Panc1 (cell line): ENCODE data around the gene EMILIN3. TPM values are rescaled to one million over a fixed set of nuclear protein-coding genes. Genes with fewer than 3 reads are reported as not detected.
A peak's percentile ranks its signal among the peaks of the same experiment; 100 is the strongest.

Source experiments
- ATAC-seq: fragments of 200-7000 bp; cut with Tn5 transposase; 2 replicates; pipeline ENCODE4 v1.9.1; 2020; ENCODE audit warnings: mild to moderate bottlenecking, moderate library complexity
- BruUV-seq: library from RNA; stranded (reverse); fragments of 400-500 nt; replicated peaks from 2 replicates; lab custom pipeline; 2021; lab: Mats Ljungman, UMichigan
- CTCF ChIA-PET: fragments of 300-600 bp; sonication (Branson Sonifier 250); formaldehyde crosslinking; loops from one replicate; lab custom pipeline; 2022; ENCODE audit warnings: antibody characterized with exemption; lab: Charles Lee
- POLR2A ChIA-PET: fragments of 300-600 bp; sonication (Branson Sonifier 250); formaldehyde crosslinking; loops from one replicate; lab custom pipeline; 2022; ENCODE audit warnings: antibody characterized with exemption; lab: Charles Lee
- DNase-seq: peaks from one replicate; pipeline ENCODE4 v3.0.0-alpha.2; 2010; ENCODE audit warnings: low read depth, low spot score
- H3K27ac ChIP-seq: 2 replicates; pipeline ENCODE4 v1.5.1; 2011; ENCODE audit warnings: mild to moderate bottlenecking, low read length, inconsistent platforms
- H3K27me3 ChIP-seq: fragments of 200-500 bp; sonication (Bioruptor generic); 2 replicates; pipeline ENCODE4 v1.6.0; 2014; ENCODE audit warnings: low read length, inconsistent platforms; ENCODE audit not compliant: control insufficient read depth, insufficient read depth
- H3K36me3 ChIP-seq: fragments of 200-500 bp; sonication (Bioruptor generic); 2 replicates; pipeline ENCODE4 v1.5.1; 2014; ENCODE audit warnings: inconsistent platforms, mild to moderate bottlenecking, low read length, moderate library complexity; ENCODE audit not compliant: control insufficient read depth, insufficient read depth
- H3K4me1 ChIP-seq: 2 replicates; pipeline ENCODE4 v1.5.1; 2011; ENCODE audit warnings: inconsistent platforms, mild to moderate bottlenecking, low read length, moderate library complexity; ENCODE audit not compliant: control insufficient read depth, insufficient read depth
- H3K4me3 ChIP-seq, 2 experiments: 2 replicates each; pipeline ENCODE4 v1.5.1; 2011 to 2012; ENCODE audit warnings: low read depth in 2 of 2, low read length in 2 of 2, mild to moderate bottlenecking in 2 of 2, inconsistent platforms in 1 of 2, moderate library complexity in 1 of 2
- H3K9me3 ChIP-seq: fragments of 200-500 bp; sonication (Bioruptor generic); 2 replicates; pipeline ENCODE4 v1.5.1; 2014; ENCODE audit warnings: low read depth, mild to moderate bottlenecking, inconsistent platforms, low read length, moderate library complexity; ENCODE audit not compliant: control insufficient read depth, insufficient read depth
- POLR2AphosphoS5 ChIP-seq: IDR thresholded peaks from 2 replicates; pipeline ENCODE4 v1.6.1; 2012; ENCODE audit warnings: mild to moderate bottlenecking, low read depth, low read length, moderate library complexity
- SIN3A ChIP-seq: IDR thresholded peaks from 2 replicates; pipeline ENCODE4 v1.6.1; 2012; ENCODE audit warnings: low read depth, mild to moderate bottlenecking, low read length, moderate library complexity, borderline replicate concordance; ENCODE audit not compliant: insufficient read depth
- TCF7L2 ChIP-seq: IDR thresholded peaks from 2 replicates; pipeline ENCODE4 v1.6.1; 2011; ENCODE audit warnings: mild to moderate bottlenecking, low read depth, low read length, inconsistent platforms
- in situ Hi-C: cut with HindIII; loops from 2 replicates; pipeline ENCODE4 v1.10.0; 2016; ENCODE audit warnings: low sequenced_read_pairs, low pct_unique_long_range_greater_than_20kb
- intact Hi-C: fragments of 100-400 bp; cut with micrococcal nuclease; formaldehyde crosslinking; loops from one replicate; pipeline ENCODE4 v1.10.0; 2022; ENCODE audit not compliant: unreplicated experiment
- total RNA-seq: library from RNA; stranded (reverse); gene quantifications from one replicate; pipeline ENCODE4 v1.2.1, GENCODE V29; 2021; ENCODE audit not compliant: unreplicated experiment
- TF ChIP-seq, protein P1 (sequence below): fragments of 450-650 bp; IDR thresholded peaks from 2 replicates; pipeline ENCODE4 v1.5.1; 2017; ENCODE audit warnings: mild to moderate bottlenecking
- TF ChIP-seq, protein P2 (sequence below), 2 experiments: IDR thresholded peaks; 2 replicates each; pipeline ENCODE4 v1.6.1; 2011 to 2012; ENCODE audit warnings: low read depth in 2 of 2, control low read depth in 1 of 2, low read length in 1 of 2, mild to moderate bottlenecking in 1 of 2, moderate library complexity in 1 of 2; ENCODE audit not compliant: insufficient read depth in 1 of 2

The EMILIN3 gene
- total RNA-seq, 1 experiment from 2014 or later, result 0.54 TPM

DNA sequence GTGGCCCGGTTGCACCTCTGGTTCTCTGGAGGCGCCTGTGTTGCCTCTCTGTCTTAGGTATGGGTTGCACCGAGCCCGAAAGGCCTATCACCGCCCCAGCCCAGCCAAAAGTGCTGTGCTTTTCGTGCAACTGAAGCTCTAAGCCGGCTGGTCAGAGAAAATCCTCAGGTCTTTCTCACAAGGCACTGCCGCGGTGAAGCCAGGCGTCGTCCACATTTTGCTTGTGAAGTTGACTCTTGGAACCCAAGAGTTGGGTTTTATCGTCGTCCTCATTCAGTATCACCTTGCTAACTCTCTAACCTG is 726 bp upstream of the EMILIN3 start:
- ChIA-PET POLR2A (no interaction called here), CTCF (no interaction called here)
- no TSS peak for BruUV-seq
- no peaks in the 10 kb centered on the region for H3K4me1 ChIP-seq
- in situ Hi-C loops (no loop called here), intact Hi-C loops (no loop called here)
- ATAC-seq (no peak), DNase-seq (no peak)
- TF ChIP-seq, protein P1, sequence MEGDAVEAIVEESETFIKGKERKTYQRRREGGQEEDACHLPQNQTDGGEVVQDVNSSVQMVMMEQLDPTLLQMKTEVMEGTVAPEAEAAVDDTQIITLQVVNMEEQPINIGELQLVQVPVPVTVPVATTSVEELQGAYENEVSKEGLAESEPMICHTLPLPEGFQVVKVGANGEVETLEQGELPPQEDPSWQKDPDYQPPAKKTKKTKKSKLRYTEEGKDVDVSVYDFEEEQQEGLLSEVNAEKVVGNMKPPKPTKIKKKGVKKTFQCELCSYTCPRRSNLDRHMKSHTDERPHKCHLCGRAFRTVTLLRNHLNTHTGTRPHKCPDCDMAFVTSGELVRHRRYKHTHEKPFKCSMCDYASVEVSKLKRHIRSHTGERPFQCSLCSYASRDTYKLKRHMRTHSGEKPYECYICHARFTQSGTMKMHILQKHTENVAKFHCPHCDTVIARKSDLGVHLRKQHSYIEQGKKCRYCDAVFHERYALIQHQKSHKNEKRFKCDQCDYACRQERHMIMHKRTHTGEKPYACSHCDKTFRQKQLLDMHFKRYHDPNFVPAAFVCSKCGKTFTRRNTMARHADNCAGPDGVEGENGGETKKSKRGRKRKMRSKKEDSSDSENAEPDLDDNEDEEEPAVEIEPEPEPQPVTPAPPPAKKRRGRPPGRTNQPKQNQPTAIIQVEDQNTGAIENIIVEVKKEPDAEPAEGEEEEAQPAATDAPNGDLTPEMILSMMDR, result no peak
- TF ChIP-seq, protein P2, sequence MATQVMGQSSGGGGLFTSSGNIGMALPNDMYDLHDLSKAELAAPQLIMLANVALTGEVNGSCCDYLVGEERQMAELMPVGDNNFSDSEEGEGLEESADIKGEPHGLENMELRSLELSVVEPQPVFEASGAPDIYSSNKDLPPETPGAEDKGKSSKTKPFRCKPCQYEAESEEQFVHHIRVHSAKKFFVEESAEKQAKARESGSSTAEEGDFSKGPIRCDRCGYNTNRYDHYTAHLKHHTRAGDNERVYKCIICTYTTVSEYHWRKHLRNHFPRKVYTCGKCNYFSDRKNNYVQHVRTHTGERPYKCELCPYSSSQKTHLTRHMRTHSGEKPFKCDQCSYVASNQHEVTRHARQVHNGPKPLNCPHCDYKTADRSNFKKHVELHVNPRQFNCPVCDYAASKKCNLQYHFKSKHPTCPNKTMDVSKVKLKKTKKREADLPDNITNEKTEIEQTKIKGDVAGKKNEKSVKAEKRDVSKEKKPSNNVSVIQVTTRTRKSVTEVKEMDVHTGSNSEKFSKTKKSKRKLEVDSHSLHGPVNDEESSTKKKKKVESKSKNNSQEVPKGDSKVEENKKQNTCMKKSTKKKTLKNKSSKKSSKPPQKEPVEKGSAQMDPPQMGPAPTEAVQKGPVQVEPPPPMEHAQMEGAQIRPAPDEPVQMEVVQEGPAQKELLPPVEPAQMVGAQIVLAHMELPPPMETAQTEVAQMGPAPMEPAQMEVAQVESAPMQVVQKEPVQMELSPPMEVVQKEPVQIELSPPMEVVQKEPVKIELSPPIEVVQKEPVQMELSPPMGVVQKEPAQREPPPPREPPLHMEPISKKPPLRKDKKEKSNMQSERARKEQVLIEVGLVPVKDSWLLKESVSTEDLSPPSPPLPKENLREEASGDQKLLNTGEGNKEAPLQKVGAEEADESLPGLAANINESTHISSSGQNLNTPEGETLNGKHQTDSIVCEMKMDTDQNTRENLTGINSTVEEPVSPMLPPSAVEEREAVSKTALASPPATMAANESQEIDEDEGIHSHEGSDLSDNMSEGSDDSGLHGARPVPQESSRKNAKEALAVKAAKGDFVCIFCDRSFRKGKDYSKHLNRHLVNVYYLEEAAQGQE (IDR thresholded peaks at IDR 0.05; ENCODE audit: insufficient read depth in 1 of 2, low read depth in 2 of 2, low read length in 1 of 2), result no peak
- no peak for TF ChIP-seq TCF7L2
- TF ChIP-seq SIN3A, result no peak
- TF ChIP-seq POLR2AphosphoS5, result no peak
- H3K36me3 ChIP-seq, result no peaks in the 10 kb centered on the region
- no peaks in the 10 kb centered on the region for H3K9me3 ChIP-seq
- H3K4me3 ChIP-seq, result no peak overlapping the region
- H3K27me3 ChIP-seq, result no peaks in the 10 kb centered on the region; the same call in 1 of the 2 replicates
- H3K27ac ChIP-seq, result no peak overlapping the region

DNA sequence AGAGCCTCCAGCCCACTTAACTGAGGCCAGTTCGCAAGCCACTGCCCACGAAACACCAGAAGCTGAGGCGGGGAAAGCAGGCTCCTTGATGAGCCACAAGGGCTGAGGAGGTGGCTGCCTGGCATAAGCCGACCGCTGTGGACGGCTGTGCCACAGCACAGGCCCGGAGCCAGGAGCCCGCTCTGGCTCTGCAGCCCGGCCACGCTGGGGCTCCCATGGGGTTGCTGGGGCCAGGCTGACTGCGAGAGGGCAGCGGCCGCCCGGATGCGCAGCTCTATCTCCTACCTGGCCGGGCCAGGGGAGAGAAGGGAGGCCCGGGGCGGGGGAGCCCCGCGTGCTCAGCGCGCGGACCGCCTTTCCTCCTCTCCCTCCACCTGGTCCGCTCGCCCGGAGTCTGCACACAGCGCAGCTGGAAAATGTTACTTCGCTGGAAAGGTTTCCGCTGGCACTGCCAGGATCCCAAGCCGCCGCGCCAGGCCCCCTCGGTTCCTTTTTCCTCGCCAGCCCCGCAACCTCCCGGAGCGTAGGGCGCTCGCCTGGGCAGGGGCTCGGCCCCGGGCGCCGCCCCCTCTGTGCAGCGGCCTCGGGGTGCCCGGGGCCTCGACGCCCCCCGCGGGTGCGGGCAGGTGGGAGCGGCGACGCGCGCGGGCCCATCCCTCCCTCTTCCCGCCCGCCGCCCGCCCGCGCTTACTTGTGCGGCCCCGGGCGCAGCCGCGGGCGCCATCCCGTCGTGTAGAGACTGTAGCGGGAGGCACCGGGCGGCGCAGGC is 657 bp downstream of the EMILIN3 start:
- no peak overlapping the region for H3K27ac ChIP-seq
- no TSS peak for BruUV-seq
- H3K36me3 ChIP-seq, result no peaks in the 10 kb centered on the region
- no peaks in the 10 kb centered on the region for H3K4me1 ChIP-seq
- ATAC-seq, result peak; percentile 46
- intact Hi-C loops, result no loop called here
- 0 out of 4 replicates have a peak overlapping the region, but pooled peaks of 1 of the 2 experiments have one; percentile 1 for H3K4me3 ChIP-seq
- H3K9me3 ChIP-seq, result no peaks in the 10 kb centered on the region
- TF ChIP-seq TCF7L2 (no peak), SIN3A (no peak), POLR2AphosphoS5 (no peak)
- TF ChIP-seq, protein P2 (IDR thresholded peaks at IDR 0.05; ENCODE audit: insufficient read depth in 1 of 2, low read depth in 2 of 2, low read length in 1 of 2), result no peak
- TF ChIP-seq, protein P1, result no peak
- POLR2A ChIA-PET, result no interaction called here
- no peaks in the 10 kb centered on the region; the same call in 1 of the 2 replicates for H3K27me3 ChIP-seq
- DNase-seq, result no peak
- CTCF ChIA-PET, result no interaction called here
- in situ Hi-C loops, result no loop called here
